Measurements from ENCODE around the gene HMGA1. TPM values are rescaled to one million over a fixed set of nuclear protein-coding genes. Genes with fewer than 3 reads are reported as not detected.

Gene HMGA1
- polyA plus RNA-seq, 1 of the 3 experiments (the other 2 are of a cell fraction), result 433 TPM

DNA sequence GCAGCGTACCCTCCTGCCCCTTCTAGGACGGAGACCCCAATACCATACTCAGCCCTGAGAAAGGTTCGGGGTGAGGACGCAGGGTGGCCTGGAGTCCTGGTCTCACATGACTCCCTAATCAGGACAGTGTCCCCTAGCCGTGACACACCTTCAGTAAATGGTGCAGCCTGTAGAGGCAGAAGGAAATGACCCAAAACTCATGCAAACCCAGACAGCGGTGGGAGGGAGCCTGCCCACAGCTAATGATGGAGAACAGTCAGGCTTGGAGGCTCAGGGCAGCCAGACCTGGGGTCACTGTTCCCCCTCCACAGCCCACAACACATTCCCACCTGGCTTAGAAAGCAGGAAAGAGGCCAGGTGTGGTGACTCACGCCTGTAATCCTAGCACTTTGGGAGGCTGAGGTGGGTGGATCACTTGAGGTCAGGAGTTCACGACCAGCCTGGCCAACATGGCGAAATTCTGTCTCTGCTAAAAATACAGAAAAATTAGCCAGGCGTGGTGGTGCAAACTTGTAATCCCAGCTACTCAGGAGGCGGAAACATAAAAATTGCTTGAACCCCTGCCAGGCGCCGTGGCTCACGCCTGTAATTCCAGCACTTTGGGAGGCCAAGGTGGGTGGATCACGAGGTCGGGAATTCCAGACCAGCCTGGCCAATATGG lies 8.8 kb upstream of the HMGA1 start:
- no peaks in the 10 kb centered on the region for H3K9me2 ChIP-seq
- no peaks in the 10 kb centered on the region for H3K36me3 ChIP-seq (replicated peaks in 1 of 2; ENCODE audit: control insufficient read depth in 1 of 2, insufficient read depth in 2 of 2, low read length in 1 of 2)
- POLR2A ChIA-PET, result interaction anchor here (0.6 to 1.6 kb wide), 2 partner anchors 9 to 40 kb away, joined by 3 to 6 read pairs; partner anchors contain the start of gene HMGA1
- H3K4me2 ChIP-seq, result no peak overlapping the region
- no peak overlapping the region for H3K9ac ChIP-seq
- no peak for DNase-seq
- peaks cover 10% of the 10 kb centered on the region in 2 experiments; a peak in 3 of 4 replicates for H3K4me1 ChIP-seq (ENCODE audit: control insufficient read depth in 1 of 2, insufficient read depth in 2 of 2, low read depth in 1 of 2, low read length in 1 of 2)
- no peaks in the 10 kb centered on the region for H3K27me3 ChIP-seq (ENCODE audit: insufficient read depth)
- no peak overlapping the region for H3K27ac ChIP-seq (ENCODE audit: low read depth in 2 of 2, low read length in 1 of 2)
- H3K79me2 ChIP-seq (ENCODE audit: insufficient read depth), result no peaks in the 10 kb centered on the region
- no peaks in the 10 kb centered on the region for H4K20me1 ChIP-seq (ENCODE audit: insufficient read depth)
- H3K9me3 ChIP-seq, result no peaks in the 10 kb centered on the region
- TF ChIP-seq MEF2A (IDR thresholded peaks at IDR 0.05; ENCODE audit: borderline replicate concordance, low read depth) (no peak), GATA2 (CRISPR knock-in tag; IDR thresholded peaks at IDR 0.05) (no peak), NRF1 (IDR thresholded peaks at IDR 0.05; ENCODE audit: low read depth, low read length) (no peak), EP300 (IDR thresholded peaks at IDR 0.05; ENCODE audit: borderline replicate concordance in 1 of 2, low read depth in 1 of 2, low read length in 1 of 2) (no peak), FOXJ3 (CRISPR knock-in tag; IDR thresholded peaks at IDR 0.05) (no peak), TCF12 (IDR thresholded peaks at IDR 0.05) (no peak), CHD2 (IDR thresholded peaks at IDR 0.05; ENCODE audit: low read length, partially characterized antibody) (no peak), FOSL2 (IDR thresholded peaks at IDR 0.05; ENCODE audit: borderline replicate concordance, low read depth) (no peak), FOXM1 (IDR thresholded peaks at IDR 0.05; ENCODE audit: low read depth) (no peak), RXRA (IDR thresholded peaks at IDR 0.05; ENCODE audit: borderline replicate concordance, low read depth) (no peak), RCOR1 (IDR thresholded peaks at IDR 0.05; ENCODE audit: low read length) (no peak)
- TF ChIP-seq, protein P1, sequence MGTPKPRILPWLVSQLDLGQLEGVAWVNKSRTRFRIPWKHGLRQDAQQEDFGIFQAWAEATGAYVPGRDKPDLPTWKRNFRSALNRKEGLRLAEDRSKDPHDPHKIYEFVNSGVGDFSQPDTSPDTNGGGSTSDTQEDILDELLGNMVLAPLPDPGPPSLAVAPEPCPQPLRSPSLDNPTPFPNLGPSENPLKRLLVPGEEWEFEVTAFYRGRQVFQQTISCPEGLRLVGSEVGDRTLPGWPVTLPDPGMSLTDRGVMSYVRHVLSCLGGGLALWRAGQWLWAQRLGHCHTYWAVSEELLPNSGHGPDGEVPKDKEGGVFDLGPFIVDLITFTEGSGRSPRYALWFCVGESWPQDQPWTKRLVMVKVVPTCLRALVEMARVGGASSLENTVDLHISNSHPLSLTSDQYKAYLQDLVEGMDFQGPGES (IDR thresholded peaks at IDR 0.05; ENCODE audit: low read depth, low read length), result no peak
- 90% methylated on average over 16 of the region's 16 CpGs for WGBS (ENCODE audit: low lambda C conversion rate)
- H2AFZ ChIP-seq (ENCODE audit: low read depth), result no peak overlapping the region
- peaks cover 7% of the 10 kb centered on the region for H3F3A ChIP-seq (replicated peaks; ENCODE audit: insufficient read depth)
- H3K4me3 ChIP-seq (ENCODE audit: low read depth in 2 of 2, low read length in 1 of 2), result no peak overlapping the region
- CTCF ChIA-PET, result interaction anchor here (0.8 to 1.0 kb wide), 2 partner anchors 32 to 164 kb away, joined by 3 to 4 read pairs; partner anchors contain the start of gene NUDT3

GRCh38 chr6:34229877-34230276 lies 6.8 kb upstream of the HMGA1 start:
- Histone ChIP-seq H3K9ac (no peak overlapping the region), H3K79me2 (ENCODE audit: insufficient read depth) (no peaks in the 10 kb centered on the region), H3K27ac (ENCODE audit: low read depth in 2 of 2, low read length in 1 of 2) (no peak overlapping the region), H3K4me3 (ENCODE audit: low read depth in 2 of 2, low read length in 1 of 2) (no peak overlapping the region), H3K9me3 (no peaks in the 10 kb centered on the region), H2AFZ (ENCODE audit: low read depth) (no peak overlapping the region), H3K4me1 (ENCODE audit: control insufficient read depth in 1 of 2, insufficient read depth in 2 of 2, low read depth in 1 of 2, low read length in 1 of 2) (no peaks in the 10 kb centered on the region), H3K4me2 (no peak overlapping the region), H3K36me3 (replicated peaks in 1 of 2; ENCODE audit: control insufficient read depth in 1 of 2, insufficient read depth in 2 of 2, low read length in 1 of 2) (no peaks in the 10 kb centered on the region), H3K27me3 (ENCODE audit: insufficient read depth) (no peaks in the 10 kb centered on the region), H3K9me2 (no peaks in the 10 kb centered on the region), H3F3A (replicated peaks; ENCODE audit: insufficient read depth) (peaks cover 16% of the 10 kb centered on the region), H4K20me1 (ENCODE audit: insufficient read depth) (no peaks in the 10 kb centered on the region)
- WGBS (ENCODE audit: low lambda C conversion rate), result 92% methylated on average over 8 of the region's 8 CpGs
- ChIA-PET POLR2A (no interaction called here), CTCF (interaction anchor here (0.6 to 2.1 kb wide), 3 partner anchors 15 to 33 kb away, joined by 3 to 12 read pairs (median 4); no protein-coding TSS in a partner anchor)
- TF ChIP-seq YY1 (IDR thresholded peaks at IDR 0.05; ENCODE audit: low read depth), result no peak
- no peak for TF ChIP-seq SMC3 (IDR thresholded peaks at IDR 0.05; ENCODE audit: low read depth, low read length)
- TF ChIP-seq EZH2phosphoT487 (IDR thresholded peaks at IDR 0.05; ENCODE audit: borderline replicate concordance, low read depth), result no peak
- no peak for TF ChIP-seq CHD2 (IDR thresholded peaks at IDR 0.05; ENCODE audit: low read length, partially characterized antibody)
- TF ChIP-seq GABPA (IDR thresholded peaks at IDR 0.05; ENCODE audit: low read depth), result no peak
- TF ChIP-seq MXI1 (IDR thresholded peaks at IDR 0.05; ENCODE audit: low read depth, low read length), result no peak
- TF ChIP-seq RXRA (IDR thresholded peaks at IDR 0.05; ENCODE audit: borderline replicate concordance, low read depth), result no peak
- no peak for TF ChIP-seq NFIC (IDR thresholded peaks at IDR 0.05; ENCODE audit: borderline replicate concordance)
- no peak for DNase-seq
